H9 (cell line): ENCODE data around the gene DNAJC22. TPM values are rescaled to one million over a fixed set of nuclear protein-coding genes. Genes with fewer than 3 reads are reported as not detected.
"Not testable (repeated sequence)": the region's sequence is repeated elsewhere in the genome, so short reads cannot be mapped to it uniquely, and the experiment has no call there.

Experiments used
- DNase-seq: peaks from one replicate; pipeline ENCODE4 v3.0.0-alpha.2; 2017
- H2AFZ ChIP-seq: one replicate; pipeline ENCODE4 v1.6.1; 2013; ENCODE audit warnings: mild to moderate bottlenecking, low read length, control low read depth, moderate library complexity
- H2AK5ac ChIP-seq: 2 replicates; pipeline ENCODE4 v1.6.1; 2013; ENCODE audit warnings: low read length, control low read depth, mixed read lengths; ENCODE audit not compliant: insufficient read length
- H2BK120ac ChIP-seq: one replicate; pipeline ENCODE4 v1.6.1; 2013; ENCODE audit warnings: low read depth, mild to moderate bottlenecking, low read length, control low read depth, inconsistent platforms; ENCODE audit not compliant: poor library complexity, severe bottlenecking
- H2BK12ac ChIP-seq: 2 replicates; pipeline ENCODE4 v1.6.1; 2013; ENCODE audit warnings: low read length, control low read depth, mixed read lengths, low read depth; ENCODE audit not compliant: insufficient read length
- H2BK15ac ChIP-seq: 2 replicates; pipeline ENCODE4 v1.6.1; 2013; ENCODE audit warnings: low read depth, low read length, control low read depth
- H2BK20ac ChIP-seq: one replicate; pipeline ENCODE4 v1.6.1; 2013; ENCODE audit warnings: low read depth, mild to moderate bottlenecking, low read length, control low read depth, inconsistent platforms; ENCODE audit not compliant: poor library complexity, severe bottlenecking
- H2BK5ac ChIP-seq: 2 replicates; pipeline ENCODE4 v1.6.1; 2013; ENCODE audit warnings: low read length, control low read depth, mixed read lengths; ENCODE audit not compliant: insufficient read length
- H3K14ac ChIP-seq: 2 replicates; pipeline ENCODE4 v1.6.1; 2013; ENCODE audit warnings: low read length, control low read depth; ENCODE audit not compliant: insufficient read depth
- H3K18ac ChIP-seq: 2 replicates; pipeline ENCODE4 v1.6.1; 2013; ENCODE audit warnings: low read depth, mild to moderate bottlenecking, mixed read lengths, low read length, control low read depth; ENCODE audit not compliant: insufficient read length
- H3K23ac ChIP-seq: 2 replicates; pipeline ENCODE4 v1.6.1; 2013; ENCODE audit warnings: low read length, control low read depth, mixed read lengths, low read depth; ENCODE audit not compliant: insufficient read length
- H3K23me2 ChIP-seq: 2 replicates; pipeline ENCODE4 v1.6.1; 2013; ENCODE audit warnings: low read depth, mild to moderate bottlenecking, mixed read lengths, low read length, control low read depth; ENCODE audit not compliant: insufficient read length, poor library complexity, severe bottlenecking
- H3K27ac ChIP-seq: 2 replicates; pipeline ENCODE4 v1.5.1; 2013; ENCODE audit warnings: low read length, control low read depth, mixed read lengths, low read depth; ENCODE audit not compliant: insufficient read length
- H3K27me3 ChIP-seq: 2 replicates; pipeline ENCODE4 v1.6.1; 2013; ENCODE audit warnings: low read length, control low read depth, inconsistent platforms; ENCODE audit not compliant: insufficient read depth
- H3K4ac ChIP-seq: 2 replicates; pipeline ENCODE4 v1.6.1; 2013; ENCODE audit warnings: low read depth, mild to moderate bottlenecking, control low read depth, inconsistent platforms, low read length, moderate library complexity
- H3K4me1 ChIP-seq: 2 replicates; pipeline ENCODE4 v1.6.1; 2013; ENCODE audit warnings: low read length, control low read depth, inconsistent platforms; ENCODE audit not compliant: insufficient read depth
- H3K4me2 ChIP-seq: 2 replicates; pipeline ENCODE4 v1.6.1; 2013; ENCODE audit warnings: low read length, control low read depth, mixed read lengths; ENCODE audit not compliant: insufficient read length, insufficient read depth
- H3K56ac ChIP-seq: 2 replicates; pipeline ENCODE4 v1.6.1; 2013; ENCODE audit warnings: low read depth, mild to moderate bottlenecking, mixed read lengths, low read length, control low read depth; ENCODE audit not compliant: insufficient read length
- H3K79me1 ChIP-seq: 2 replicates; pipeline ENCODE4 v1.6.1; 2013; ENCODE audit warnings: low read depth, mild to moderate bottlenecking, moderate library complexity, low read length, control low read depth, inconsistent platforms; ENCODE audit not compliant: insufficient read depth, poor library complexity, severe bottlenecking
- H3K79me2 ChIP-seq: 2 replicates; pipeline ENCODE4 v1.6.1; 2013; ENCODE audit warnings: low read length, control low read depth, inconsistent platforms; ENCODE audit not compliant: insufficient read depth
- H3K9ac ChIP-seq: 2 replicates; pipeline ENCODE4 v1.6.1; 2013; ENCODE audit warnings: low read length, control low read depth, mixed read lengths; ENCODE audit not compliant: insufficient read length; ENCODE audit errors: extremely low read depth
- H3K9me3 ChIP-seq: one replicate; pipeline ENCODE4 v1.6.1; 2013; ENCODE audit warnings: low read depth, low read length, inconsistent platforms; ENCODE audit not compliant: control insufficient read depth
- H3T11ph ChIP-seq: one replicate; pipeline ENCODE4 v1.6.1; 2013; ENCODE audit warnings: mild to moderate bottlenecking, low read length, control low read depth, inconsistent platforms
- H4K20me1 ChIP-seq: one replicate; pipeline ENCODE4 v1.6.1; 2013; ENCODE audit not compliant: control insufficient read depth, insufficient read length, insufficient read depth
- H4K5ac ChIP-seq: 2 replicates; pipeline ENCODE4 v1.6.1; 2013; ENCODE audit warnings: low read depth, mild to moderate bottlenecking, mixed read lengths, low read length, control low read depth; ENCODE audit not compliant: insufficient read length
- H4K8ac ChIP-seq: replicated peaks from 2 replicates; pipeline ENCODE4 v1.6.1; 2013; ENCODE audit warnings: low read length, control low read depth, mixed read lengths, low read depth; ENCODE audit not compliant: insufficient read length
- H4K91ac ChIP-seq: 2 replicates; pipeline ENCODE4 v1.6.1; 2013; ENCODE audit warnings: low read depth, mild to moderate bottlenecking, moderate library complexity, mixed read lengths, low read length, control low read depth; ENCODE audit not compliant: insufficient read length
- H3K27ac Mint-ChIP-seq, 3 experiments: 2 replicates in 2 of 3; 3 replicates in 1 of 3; pipeline ENCODE4 v1.8.0; 2020 to 2021; ENCODE audit warnings: mixed read lengths in 3 of 3, mild to moderate bottlenecking in 1 of 3, moderate library complexity in 1 of 3
- H3K27me3 Mint-ChIP-seq: 2 replicates; pipeline ENCODE4 v1.8.0; 2021; ENCODE audit warnings: low read depth, mild to moderate bottlenecking, moderate library complexity, mixed read lengths
- H3K36me3 Mint-ChIP-seq, 3 experiments: 2 replicates in 2 of 3; 3 replicates in 1 of 3; pipeline ENCODE4 v1.8.0; 2020 to 2021; ENCODE audit warnings: low read depth in 3 of 3, mixed read lengths in 3 of 3; ENCODE audit not compliant: insufficient read depth in 1 of 3
- H3K4me1 Mint-ChIP-seq, 2 experiments: 2 replicates each; pipeline ENCODE4 v1.8.0; 2020; ENCODE audit warnings: mixed read lengths in 2 of 2
- H3K4me3 Mint-ChIP-seq, 2 experiments: 2 replicates in 1 of 2; 3 replicates in 1 of 2; pipeline ENCODE4 v1.8.0; 2020 to 2021; ENCODE audit warnings: mild to moderate bottlenecking in 2 of 2, mixed read lengths in 2 of 2, moderate library complexity in 1 of 2
- H3K9me3 Mint-ChIP-seq, 2 experiments: 2 replicates in 1 of 2; 3 replicates in 1 of 2; pipeline ENCODE4 v1.8.0; 2020; ENCODE audit warnings: mild to moderate bottlenecking in 2 of 2, mixed read lengths in 2 of 2, moderate library complexity in 1 of 2
- CTCF ChIP-seq: fragments of 200-600 bp; sonication (generic); conservative IDR thresholded peaks from 3 replicates; pipeline ENCODE4 v1.8.0; 2021; ENCODE audit warnings: antibody characterized with exemption, mild to moderate bottlenecking
- WGBS: extraction: QIAGEN DNeasy Blood & Tissue Kit; methylation state at CpG from one replicate; pipeline ENCODE4 v1.1.7; 2013; ENCODE audit warnings: missing lambda C conversion rate, low lambda C conversion rate, mixed read lengths; ENCODE audit not compliant: insufficient read length; ENCODE audit errors: extremely low coverage; 5-methylcytosine and 5-hydroxymethylcytosine counted together
- total RNA-seq: library from RNA; stranded (reverse); gene quantifications from 2 replicates; pipeline ENCODE4 v1.2.1, GENCODE V29; 2021

The DNAJC22 gene
- total RNA-seq, 1 experiment from 2014 or later = 3.2 TPM

GRCh38 chr12:49332891-49333371 is 13.8 kb upstream of the DNAJC22 start:
- no CpG with 5 or more reads among the region's 40 CpGs for WGBS
- H2BK12ac ChIP-seq = no peak overlapping the region
- peaks cover 9% of the 10 kb centered on the region for H3K23me2 ChIP-seq
- no peak overlapping the region for H3K9ac ChIP-seq
- peaks cover 0 to 3% of the 10 kb centered on the region in 2 experiments; a peak in 1 of 5 replicates for H3K9me3 Mint-ChIP-seq
- no peak overlapping the region for H3K27ac ChIP-seq
- peak overlapping the region in 1 of 2 experiments; percentile 75; a peak in 3 of 5 replicates for H3K4me3 Mint-ChIP-seq
- H2BK5ac ChIP-seq = no peak overlapping the region
- H3K56ac ChIP-seq = no peak overlapping the region
- no peak overlapping the region for H2BK20ac ChIP-seq
- DNase-seq = no peak
- H3K23ac ChIP-seq = no peak overlapping the region
- no peak overlapping the region for H3T11ph ChIP-seq
- no peak overlapping the region for H2AFZ ChIP-seq
- H3K36me3 Mint-ChIP-seq = peaks cover 8 to 29% (median 28%) of the 10 kb centered on the region in 3 experiments; a peak in 6 of 7 replicates
- no peak overlapping the region for H2BK120ac ChIP-seq
- no peak overlapping the region for H2BK15ac ChIP-seq
- no peak overlapping the region for H4K91ac ChIP-seq
- H3K4me2 ChIP-seq = no peak overlapping the region
- no peak for TF ChIP-seq CTCF
- peaks cover 7 to 13% of the 10 kb centered on the region in 2 experiments for H3K4me1 Mint-ChIP-seq
- no peaks in the 10 kb centered on the region for H3K79me1 ChIP-seq
- H4K5ac ChIP-seq = no peak overlapping the region
- H3K4me1 ChIP-seq = no peaks in the 10 kb centered on the region
- H3K14ac ChIP-seq = no peak overlapping the region
- peaks cover 55% of the 10 kb centered on the region for H3K27me3 Mint-ChIP-seq
- no peaks in the 10 kb centered on the region for H3K79me2 ChIP-seq
- no peak overlapping the region for H2AK5ac ChIP-seq
- no peaks in the 10 kb centered on the region for H4K20me1 ChIP-seq
- peaks cover 32% of the 10 kb centered on the region; the same call in 1 of the 2 replicates for H3K27me3 ChIP-seq
- H4K8ac ChIP-seq = no peak overlapping the region
- H3K9me3 ChIP-seq = no peaks in the 10 kb centered on the region
- H3K4ac ChIP-seq = no peak overlapping the region
- no peak overlapping the region for H3K27ac Mint-ChIP-seq
- no peak overlapping the region for H3K18ac ChIP-seq

- H3K9ac ChIP-seq, H4K20me1 ChIP-seq, H3K27ac ChIP-seq, H3T11ph ChIP-seq, H3K4me1 ChIP-seq, H2BK5ac ChIP-seq, H3K14ac ChIP-seq, H2BK120ac ChIP-seq, H3K27ac Mint-ChIP-seq, H2AFZ ChIP-seq, H2BK15ac ChIP-seq, H3K23me2 ChIP-seq, H3K4me2 ChIP-seq, H3K23ac ChIP-seq, H3K79me2 ChIP-seq, DNase-seq, H2BK12ac ChIP-seq, H2AK5ac ChIP-seq, H3K18ac ChIP-seq, H3K9me3 ChIP-seq, H4K5ac ChIP-seq, H4K91ac ChIP-seq, H3K56ac ChIP-seq, H3K79me1 ChIP-seq, H4K8ac ChIP-seq, H2BK20ac ChIP-seq, H3K4me3 Mint-ChIP-seq, H3K9me3 Mint-ChIP-seq, H3K4ac ChIP-seq: not testable (repeated sequence)
- H3K27me3 ChIP-seq = peaks cover 41% of the 10 kb centered on the region; the same call in 1 of the 2 replicates
- Mint-ChIP-seq H3K36me3 (peaks cover 7 to 24% (median 24%) of the 10 kb centered on the region in 3 experiments; a peak in 6 of 7 replicates), H3K4me1 (peaks cover 15 to 21% of the 10 kb centered on the region in 2 experiments), H3K27me3 (peaks cover 63% of the 10 kb centered on the region)
- WGBS = no CpG with 5 or more reads among the region's 21 CpGs
Measured at GRCh38 chr12:49333778-49334177, 12.9 kb upstream of the DNAJC22 start.
